ENCODE data around the gene PTGFRN.

- no peak for TF ChIP-seq GATA3 (IDR thresholded peaks at IDR 0.05; ENCODE audit: low read depth, low read length)
- no peak for TF ChIP-seq GATA2 (IDR thresholded peaks at IDR 0.05; ENCODE audit: low read depth, low read length)
Observed at GRCh38 chr1:116908820-116909511, 750 bp upstream of the PTGFRN start.
